ENCODE measurements around the gene UBR4. TPM values are rescaled to one million over a fixed set of nuclear protein-coding genes. Genes with fewer than 3 reads are reported as not detected.

Gene UBR4
- total RNA-seq, 1 experiment from 2014 or later: 131 TPM

GRCh38 chr1:19204446-19205266 is 5.4 kb downstream of the UBR4 start:
- Histone ChIP-seq H3K14ac (ENCODE audit: insufficient read depth, low read length) (no peak overlapping the region), H3K9ac (ENCODE audit: extremely low read depth, insufficient read length, low read length) (no peak overlapping the region), H2BK120ac (ENCODE audit: low read depth, low read length, poor library complexity, severe bottlenecking) (no peak overlapping the region), H4K91ac (ENCODE audit: insufficient read length, low read depth, low read length) (no peak overlapping the region), H3K23me2 (ENCODE audit: insufficient read length, low read depth, low read length, poor library complexity, severe bottlenecking) (peaks cover 4% of the 10 kb centered on the region), H3K79me2 (ENCODE audit: insufficient read depth, low read length) (peaks cover 60% of the 10 kb centered on the region), H4K5ac (ENCODE audit: insufficient read length, low read depth, low read length) (no peak overlapping the region), H2BK20ac (ENCODE audit: low read depth, low read length, poor library complexity, severe bottlenecking) (no peak overlapping the region), H2BK12ac (ENCODE audit: insufficient read length, low read depth, low read length) (no peak overlapping the region), H3K4me2 (ENCODE audit: insufficient read depth, insufficient read length, low read length) (no peak overlapping the region), H2AK5ac (ENCODE audit: insufficient read length, low read length) (no peak overlapping the region), H3K4me1 (ENCODE audit: insufficient read depth, low read length) (no peaks in the 10 kb centered on the region; the same call in 1 of the 2 replicates), H3K27me3 (ENCODE audit: insufficient read depth, low read length) (no peaks in the 10 kb centered on the region), H3K23ac (ENCODE audit: insufficient read length, low read depth, low read length) (no peak overlapping the region), H3K9me3 (ENCODE audit: control insufficient read depth, low read depth, low read length) (no peaks in the 10 kb centered on the region), H3K4ac (ENCODE audit: low read depth, low read length) (no peak overlapping the region), H2BK5ac (ENCODE audit: insufficient read length, low read length) (no peak overlapping the region), H4K20me1 (ENCODE audit: control insufficient read depth, insufficient read depth, insufficient read length) (no peaks in the 10 kb centered on the region), H3K79me1 (ENCODE audit: insufficient read depth, low read depth, low read length, poor library complexity, severe bottlenecking) (peaks cover 17% of the 10 kb centered on the region), H2BK15ac (ENCODE audit: low read depth, low read length) (no peak overlapping the region), H3T11ph (ENCODE audit: low read length) (no peak overlapping the region), H4K8ac (replicated peaks; ENCODE audit: insufficient read length, low read depth, low read length) (no peak overlapping the region), H3K18ac (ENCODE audit: insufficient read length, low read depth, low read length) (no peak overlapping the region), H3K56ac (ENCODE audit: insufficient read length, low read depth, low read length) (no peak overlapping the region), H2AFZ (ENCODE audit: low read length) (no peak overlapping the region), H3K27ac (ENCODE audit: insufficient read length, low read depth, low read length) (no peak overlapping the region)
- peaks cover 3 to 9% (median 9%) of the 10 kb centered on the region in 3 experiments; a peak in 6 of 7 replicates for H3K36me3 Mint-ChIP-seq (ENCODE audit: insufficient read depth in 1 of 3, low read depth in 3 of 3)
- H3K4me3 Mint-ChIP-seq: no peak overlapping the region
- TF ChIP-seq, protein P1, sequence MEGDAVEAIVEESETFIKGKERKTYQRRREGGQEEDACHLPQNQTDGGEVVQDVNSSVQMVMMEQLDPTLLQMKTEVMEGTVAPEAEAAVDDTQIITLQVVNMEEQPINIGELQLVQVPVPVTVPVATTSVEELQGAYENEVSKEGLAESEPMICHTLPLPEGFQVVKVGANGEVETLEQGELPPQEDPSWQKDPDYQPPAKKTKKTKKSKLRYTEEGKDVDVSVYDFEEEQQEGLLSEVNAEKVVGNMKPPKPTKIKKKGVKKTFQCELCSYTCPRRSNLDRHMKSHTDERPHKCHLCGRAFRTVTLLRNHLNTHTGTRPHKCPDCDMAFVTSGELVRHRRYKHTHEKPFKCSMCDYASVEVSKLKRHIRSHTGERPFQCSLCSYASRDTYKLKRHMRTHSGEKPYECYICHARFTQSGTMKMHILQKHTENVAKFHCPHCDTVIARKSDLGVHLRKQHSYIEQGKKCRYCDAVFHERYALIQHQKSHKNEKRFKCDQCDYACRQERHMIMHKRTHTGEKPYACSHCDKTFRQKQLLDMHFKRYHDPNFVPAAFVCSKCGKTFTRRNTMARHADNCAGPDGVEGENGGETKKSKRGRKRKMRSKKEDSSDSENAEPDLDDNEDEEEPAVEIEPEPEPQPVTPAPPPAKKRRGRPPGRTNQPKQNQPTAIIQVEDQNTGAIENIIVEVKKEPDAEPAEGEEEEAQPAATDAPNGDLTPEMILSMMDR (conservative IDR thresholded peaks at IDR 0.05): no peak
- H3K27me3 Mint-ChIP-seq (ENCODE audit: low read depth): no peaks in the 10 kb centered on the region
- no CpG with 5 or more reads among the region's 6 CpGs for whole genome bisulfite sequencing (ENCODE audit: extremely low coverage, insufficient read length, low lambda C conversion rate)
- H3K27ac Mint-ChIP-seq: peak overlapping the region in 2 of 3 experiments; percentile 68 to 75; a peak in 3 of 7 replicates
- peaks cover 14 to 15% of the 10 kb centered on the region in 2 experiments for H3K4me1 Mint-ChIP-seq
- no peak for DNase-seq
- H3K9me3 Mint-ChIP-seq: no peaks in the 10 kb centered on the region
